SJSA1 (cell line): ENCODE results near the gene PDE11A. TPM values are rescaled to one million over a fixed set of nuclear protein-coding genes. Genes with fewer than 3 reads are reported as not detected.
A peak's percentile ranks its signal among the peaks of the same experiment; 100 is the strongest.

Source experiments
- DNase-seq, 2 experiments: peaks; one replicate each; pipeline ENCODE4 v3.0.0-alpha.2; 2015 to 2020; ENCODE audit warnings: low spot score in 2 of 2, low read depth in 1 of 2
- H3K27ac ChIP-seq: fragments of 250-450 bp; sonication (Bioruptor Pico); 2 replicates; pipeline ENCODE4 v1.5.1; 2020; ENCODE audit warnings: mild to moderate bottlenecking, moderate library complexity
- H3K27me3 ChIP-seq: fragments of 250-450 bp; sonication (Bioruptor Pico); replicated peaks from 2 replicates; pipeline ENCODE4 v1.5.1; 2020; ENCODE audit warnings: mild to moderate bottlenecking, moderate library complexity
- H3K36me3 ChIP-seq: fragments of 250-450 bp; sonication (Bioruptor Pico); 2 replicates; pipeline ENCODE4 v1.5.1; 2020; ENCODE audit warnings: mild to moderate bottlenecking
- H3K4me1 ChIP-seq: fragments of 250-450 bp; sonication (Bioruptor Pico); replicated peaks from 2 replicates; pipeline ENCODE4 v1.6.1; 2021; ENCODE audit warnings: mild to moderate bottlenecking
- H3K4me3 ChIP-seq: fragments of 250-450 bp; sonication (Bioruptor Pico); 2 replicates; pipeline ENCODE4 v1.5.1; 2020; ENCODE audit warnings: mild to moderate bottlenecking
- H3K9me3 ChIP-seq: fragments of 250-450 bp; sonication (Bioruptor Pico); replicated peaks from 2 replicates; pipeline ENCODE4 v1.5.1; 2020; ENCODE audit warnings: mild to moderate bottlenecking
- total RNA-seq: library from RNA; depleted of rRNA; stranded (reverse); fragments of >200 nt; shearing (Covaris generic); gene quantifications from 2 replicates; pipeline ENCODE4 v1.2.3, GENCODE V29; 2014

PDE11A gene
- total RNA-seq, 1 experiment from 2014 or later = 0.42 TPM

DNA sequence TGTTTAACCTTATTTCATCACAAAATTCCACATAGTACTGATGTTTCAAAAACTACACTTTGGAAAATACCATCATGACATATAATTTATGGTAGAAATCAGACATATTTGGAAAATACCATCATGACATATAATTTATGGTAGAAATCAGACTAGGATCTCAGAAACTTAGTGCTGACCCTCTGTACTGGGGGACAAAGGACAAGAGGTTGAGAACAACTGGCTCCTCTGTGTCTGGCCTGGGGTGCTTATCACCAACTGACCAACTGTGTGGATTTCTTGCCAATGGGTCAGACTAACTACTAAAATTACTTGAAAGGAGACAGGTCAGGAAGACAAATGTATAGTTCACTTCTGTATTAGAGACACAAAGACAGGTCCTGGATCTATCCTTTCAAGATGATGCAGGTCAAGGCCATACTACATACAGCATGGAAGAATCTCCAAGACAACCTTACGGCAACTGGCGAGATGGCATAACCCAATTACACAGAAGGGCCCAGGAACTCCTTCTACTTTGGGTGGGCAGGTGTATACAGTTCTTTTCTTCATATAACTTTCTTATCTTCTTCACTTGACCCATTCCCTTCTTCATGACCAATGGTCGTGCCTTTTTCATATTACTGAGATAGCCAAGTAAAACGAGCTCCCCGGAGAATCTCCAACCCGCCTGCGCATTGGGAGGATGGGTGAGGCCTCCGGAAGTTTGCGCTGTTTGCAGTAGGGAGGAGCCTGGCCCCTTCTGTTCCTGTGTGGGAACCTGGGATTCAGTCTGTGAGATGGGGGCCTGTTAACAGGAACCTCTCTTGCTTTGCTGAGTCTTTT, 389.5 kb downstream of the PDE11A start:
- Histone ChIP-seq H3K27me3 (no peaks in the 10 kb centered on the region), H3K9me3 (no peaks in the 10 kb centered on the region), H3K4me1 (peaks cover 8% of the 10 kb centered on the region), H3K27ac (no peak overlapping the region), H3K36me3 (no peaks in the 10 kb centered on the region), H3K4me3 (no peak overlapping the region)
- DNase-seq = no peak

DNA sequence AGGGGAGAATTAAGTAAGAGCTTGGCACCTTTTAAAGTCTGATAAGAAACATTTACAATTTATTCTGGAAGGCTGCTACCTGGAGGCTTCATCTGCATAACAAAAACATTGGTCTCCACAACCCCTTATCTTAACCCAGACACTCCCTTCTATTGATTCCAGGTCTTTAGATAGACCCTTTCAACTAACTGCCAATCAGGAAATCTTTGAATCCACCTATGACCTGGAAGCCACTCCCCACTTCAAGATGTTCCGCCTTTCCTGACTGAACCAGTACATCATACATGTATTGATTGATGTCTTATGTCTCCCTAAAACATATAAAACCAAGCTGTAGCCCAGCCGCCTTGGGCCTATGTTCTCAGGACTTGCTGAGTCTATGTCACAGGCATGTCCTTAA, 390.6 kb downstream of the PDE11A start:
- H3K4me3 ChIP-seq = no peak overlapping the region
- no peaks in the 10 kb centered on the region for H3K27me3 ChIP-seq
- peaks cover 8% of the 10 kb centered on the region for H3K4me1 ChIP-seq
- no peaks in the 10 kb centered on the region for H3K9me3 ChIP-seq
- H3K27ac ChIP-seq = no peak overlapping the region
- H3K36me3 ChIP-seq = no peaks in the 10 kb centered on the region
- DNase-seq = no peak

DNA sequence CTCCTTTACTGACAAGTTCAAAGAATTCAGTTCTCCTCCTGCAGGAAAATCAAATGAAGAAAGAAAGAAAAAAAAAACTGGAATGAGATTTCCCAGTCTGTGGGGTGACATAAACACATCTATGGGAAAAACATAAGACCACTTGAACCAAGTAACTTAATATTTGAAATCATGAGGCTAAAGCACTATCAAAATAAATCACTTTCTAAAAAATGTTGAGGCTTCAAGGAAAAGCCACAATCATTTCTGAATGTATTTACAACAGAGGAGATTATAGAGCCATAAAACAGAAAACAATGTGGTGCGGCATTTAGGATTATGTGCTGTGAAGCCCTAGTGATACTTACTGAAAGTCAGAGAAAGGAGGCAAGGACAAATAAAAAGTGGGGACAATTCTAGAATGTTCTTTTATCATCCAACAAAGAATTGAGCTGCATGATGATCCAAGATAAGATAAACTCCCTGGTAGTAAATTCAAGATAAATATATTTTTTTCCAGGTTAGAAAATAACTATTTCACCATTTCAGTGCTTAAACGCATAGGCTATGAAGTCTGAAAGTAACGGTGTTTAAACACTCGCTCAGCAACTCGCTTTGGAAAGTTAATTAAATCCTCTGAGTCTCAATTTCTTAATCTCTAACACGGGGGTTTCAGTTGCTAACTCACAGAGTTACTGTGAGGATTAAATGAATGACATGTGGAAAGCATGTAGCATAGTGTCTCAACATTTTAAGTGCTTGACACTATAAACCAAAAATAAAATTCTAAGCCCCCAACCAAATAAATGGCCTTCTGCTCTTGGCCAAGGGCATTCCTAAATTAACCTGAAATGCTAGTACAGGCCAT, 391.5 kb downstream of the PDE11A start:
- no peaks in the 10 kb centered on the region for H3K27me3 ChIP-seq
- no peaks in the 10 kb centered on the region for H3K36me3 ChIP-seq
- H3K4me1 ChIP-seq = peaks cover 8% of the 10 kb centered on the region
- no peaks in the 10 kb centered on the region for H3K9me3 ChIP-seq
- no peak overlapping the region for H3K27ac ChIP-seq
- no peak overlapping the region for H3K4me3 ChIP-seq
- DNase-seq = peak in 1 of 2 experiments; percentile 29

DNA sequence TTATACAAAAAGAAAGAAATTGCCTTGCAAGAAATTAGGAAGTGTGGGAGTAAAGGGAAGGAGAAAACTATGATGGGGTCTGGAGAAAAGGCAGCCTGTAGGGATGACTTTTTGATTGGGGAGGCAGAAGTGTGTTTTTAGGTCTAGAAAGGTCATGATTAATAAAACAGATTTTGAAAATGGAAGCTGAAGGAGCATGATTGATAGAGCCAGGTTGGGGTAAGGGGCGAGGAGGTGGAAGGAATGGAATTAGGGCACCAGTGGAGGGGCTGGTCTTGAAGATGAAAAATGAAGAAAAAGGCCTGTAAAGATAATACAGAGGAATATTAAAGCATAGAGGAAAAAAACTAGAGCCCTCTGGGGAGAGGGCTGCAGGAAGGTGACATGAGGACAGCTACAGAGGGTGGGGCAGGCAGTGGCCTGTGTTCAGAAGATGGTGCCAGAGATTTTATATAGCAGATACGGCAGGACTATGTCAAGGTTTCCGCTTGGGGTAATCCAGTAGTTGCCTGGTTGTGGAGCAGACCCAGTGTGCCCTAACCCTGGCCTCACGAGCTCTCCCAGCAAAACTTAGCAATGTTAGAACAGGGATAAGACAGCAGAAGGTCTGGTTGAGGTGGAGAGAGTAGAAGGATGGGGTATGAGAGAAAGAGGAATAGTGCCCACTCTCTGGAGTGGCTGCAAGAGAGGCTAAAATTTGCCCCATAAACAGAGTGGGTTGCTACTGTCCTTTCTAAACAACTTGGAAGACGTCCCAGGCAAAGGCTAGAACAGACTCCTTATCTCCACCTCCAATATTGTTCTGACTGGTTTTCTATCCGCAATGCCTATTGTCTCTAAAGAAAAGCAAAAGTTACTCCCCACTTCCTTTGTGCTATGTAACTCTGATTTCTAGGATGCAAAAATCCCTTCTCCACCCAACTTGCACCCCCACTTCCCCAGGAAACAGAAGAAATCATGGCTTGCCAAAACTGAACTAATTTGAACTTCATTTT, 392.7 kb downstream of the PDE11A start:
- no peaks in the 10 kb centered on the region for H3K9me3 ChIP-seq
- peaks cover 14% of the 10 kb centered on the region for H3K4me1 ChIP-seq
- no peak overlapping the region for H3K27ac ChIP-seq
- H3K27me3 ChIP-seq = no peaks in the 10 kb centered on the region
- no peak for DNase-seq
- no peaks in the 10 kb centered on the region for H3K36me3 ChIP-seq
- no peak overlapping the region for H3K4me3 ChIP-seq

DNA sequence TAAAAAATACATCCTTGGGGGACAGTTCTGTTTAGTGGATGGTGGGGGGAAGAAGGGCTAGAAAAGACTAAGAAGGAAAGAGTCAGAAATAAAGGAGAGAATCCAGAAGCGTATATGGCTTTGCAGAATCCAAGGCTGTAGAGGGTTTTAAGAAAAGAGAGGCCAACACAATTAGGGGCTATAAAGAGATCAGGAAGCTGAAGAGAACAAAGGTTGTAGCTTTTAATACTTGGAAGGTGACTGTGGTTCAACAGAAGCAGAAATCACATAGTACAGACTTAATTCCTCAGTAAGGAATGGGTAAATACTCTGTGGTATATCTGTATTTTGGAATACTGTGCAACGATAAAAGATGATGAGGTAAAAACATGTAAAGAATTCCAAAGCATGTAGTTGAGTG, 393.6 kb downstream of the PDE11A start:
- DNase-seq = no peak

DNA sequence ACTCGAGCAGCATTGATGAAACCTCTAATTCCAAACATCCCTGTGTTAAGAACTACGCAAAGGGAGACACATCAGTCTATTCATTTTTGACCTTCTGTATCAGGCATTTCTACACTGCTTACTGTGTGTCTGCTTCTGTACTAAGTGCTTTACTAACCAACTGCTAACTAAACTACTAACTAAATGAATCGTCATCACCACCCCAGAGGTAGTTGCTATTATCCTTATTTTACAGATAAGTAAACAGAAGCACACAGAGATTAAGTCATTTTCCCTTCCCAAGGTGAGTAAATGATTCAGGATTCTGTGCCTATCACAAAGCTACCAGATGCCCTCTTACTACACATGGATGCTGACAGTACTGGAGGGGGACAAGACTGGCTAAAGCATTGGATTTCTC, 395.9 kb downstream of the PDE11A start:
- no peaks in the 10 kb centered on the region for H3K9me3 ChIP-seq
- peaks cover 34% of the 10 kb centered on the region for H3K4me1 ChIP-seq
- H3K27ac ChIP-seq = no peak overlapping the region
- no peaks in the 10 kb centered on the region for H3K36me3 ChIP-seq
- no peak for DNase-seq
- no peaks in the 10 kb centered on the region for H3K27me3 ChIP-seq
- H3K4me3 ChIP-seq = no peak overlapping the region

More for the DNA sequence above, 393.6 kb downstream of the PDE11A start:
- Histone ChIP-seq H3K4me3 (no peak overlapping the region), H3K4me1 (peaks cover 14% of the 10 kb centered on the region), H3K9me3 (no peaks in the 10 kb centered on the region), H3K36me3 (no peaks in the 10 kb centered on the region), H3K27me3 (no peaks in the 10 kb centered on the region), H3K27ac (no peak overlapping the region)

DNA sequence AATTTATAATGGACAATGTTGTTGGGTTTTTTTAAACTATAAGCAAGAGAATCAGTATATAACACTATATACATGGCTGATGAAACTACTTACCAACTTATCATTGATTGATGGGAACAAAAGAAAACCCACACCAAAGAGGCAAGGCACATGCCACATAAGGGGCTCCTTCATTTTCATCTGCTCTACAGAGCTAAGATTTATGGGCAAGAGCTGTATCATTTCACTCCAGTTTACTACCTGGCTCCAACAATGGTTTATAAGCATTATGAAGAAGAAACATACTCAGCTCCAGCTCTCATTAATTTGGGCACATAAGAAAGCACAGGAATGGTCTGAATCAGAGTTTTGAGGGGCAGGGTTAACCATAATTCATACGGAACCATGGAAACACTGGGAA, 396.8 kb downstream of the PDE11A start:
- DNase-seq = no peak
- H3K27me3 ChIP-seq = no peaks in the 10 kb centered on the region
- H3K4me1 ChIP-seq = peaks cover 41% of the 10 kb centered on the region
- H3K27ac ChIP-seq = no peak overlapping the region
- H3K36me3 ChIP-seq = no peaks in the 10 kb centered on the region
- no peaks in the 10 kb centered on the region for H3K9me3 ChIP-seq
- no peak overlapping the region for H3K4me3 ChIP-seq

GRCh38 chr2:177675350-177675821, 397.2 kb downstream of the PDE11A start:
- Histone ChIP-seq H3K27ac (no peak overlapping the region), H3K4me3 (no peak overlapping the region), H3K36me3 (no peaks in the 10 kb centered on the region), H3K4me1 (peaks cover 44% of the 10 kb centered on the region), H3K9me3 (no peaks in the 10 kb centered on the region), H3K27me3 (no peaks in the 10 kb centered on the region)
- peak in 1 of 2 experiments; percentile 11 for DNase-seq

DNA sequence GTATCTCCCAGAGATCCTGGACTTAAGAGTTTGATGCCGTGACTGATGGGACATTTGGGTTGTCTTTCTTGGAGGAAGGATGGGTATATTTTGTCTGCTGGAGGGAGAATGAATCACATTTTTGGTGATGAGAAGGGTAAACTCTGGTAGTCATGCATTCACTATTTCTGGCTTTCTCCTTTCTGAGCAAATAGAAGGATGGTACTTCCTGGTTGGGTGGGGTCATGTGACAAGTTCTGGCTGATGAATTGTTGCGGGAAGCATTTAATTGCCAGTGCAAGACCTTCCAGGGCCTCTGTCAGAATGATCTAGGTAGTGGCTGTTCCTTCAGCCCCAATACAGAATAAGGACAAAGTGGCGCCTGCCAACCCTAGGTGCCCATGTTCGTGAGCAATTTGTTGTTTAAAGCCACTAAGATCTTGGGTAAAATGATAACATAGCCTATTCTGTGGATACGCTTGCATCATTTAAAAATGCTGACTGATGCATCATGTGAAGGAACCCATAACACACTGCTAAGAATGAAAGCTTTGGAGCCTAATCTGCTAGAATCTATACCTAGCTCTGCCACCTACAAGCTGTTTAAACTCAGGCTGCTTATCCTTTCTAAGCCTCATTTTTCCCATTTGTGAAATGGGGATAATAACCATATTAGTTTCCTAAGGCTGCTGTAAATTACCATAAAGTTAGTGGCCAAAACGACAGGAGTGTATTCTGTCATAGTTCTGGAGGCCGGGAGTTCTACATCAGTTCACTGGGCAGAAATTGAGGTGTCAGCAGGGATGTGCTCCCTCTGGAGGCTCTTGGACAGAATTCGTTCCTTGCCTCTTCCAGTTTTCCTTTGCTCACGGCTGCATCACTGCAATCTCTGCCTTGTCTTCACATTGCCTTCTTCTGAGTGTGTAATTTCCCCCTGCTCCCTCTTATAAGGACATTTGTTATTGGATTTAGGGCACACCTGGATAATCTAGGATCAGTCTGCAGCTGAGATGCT, 398.7 kb downstream of the PDE11A start:
- H3K27ac ChIP-seq = no peak overlapping the region
- no peaks in the 10 kb centered on the region for H3K9me3 ChIP-seq
- no peak overlapping the region for H3K4me3 ChIP-seq
- H3K4me1 ChIP-seq = peaks cover 42% of the 10 kb centered on the region
- H3K36me3 ChIP-seq = no peaks in the 10 kb centered on the region
- no peak for DNase-seq
- H3K27me3 ChIP-seq = no peaks in the 10 kb centered on the region

DNA sequence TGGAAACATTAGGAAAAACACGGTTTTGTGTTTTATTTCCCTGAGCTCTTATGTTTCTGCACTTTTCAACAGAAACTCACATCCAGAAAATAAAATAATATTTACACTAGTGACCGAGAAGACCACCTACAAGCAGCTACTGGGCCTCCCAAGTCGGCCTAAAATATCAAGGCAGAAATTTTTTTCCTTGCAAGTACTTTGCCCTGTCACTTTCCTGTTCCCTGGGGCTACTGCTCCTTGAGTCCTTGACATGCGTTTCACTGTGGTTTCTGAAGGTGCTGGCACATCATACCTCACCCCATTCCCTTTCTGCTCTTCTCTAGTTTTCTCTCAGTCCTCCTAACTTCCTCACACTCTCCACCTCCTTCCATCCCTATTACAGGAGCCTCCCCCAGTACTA, 400.9 kb downstream of the PDE11A start:
- no peaks in the 10 kb centered on the region for H3K9me3 ChIP-seq
- peak; percentile 67 to 86 for DNase-seq
- H3K4me3 ChIP-seq = no peak overlapping the region
- H3K27ac ChIP-seq = peak overlapping the region; percentile 69
- peaks cover 42% of the 10 kb centered on the region for H3K4me1 ChIP-seq
- no peaks in the 10 kb centered on the region for H3K36me3 ChIP-seq
- no peaks in the 10 kb centered on the region for H3K27me3 ChIP-seq

- Histone ChIP-seq H3K4me3 (no peak overlapping the region), H3K27ac (peak overlapping the region; percentile 69), H3K9me3 (no peaks in the 10 kb centered on the region), H3K27me3 (no peaks in the 10 kb centered on the region), H3K36me3 (no peaks in the 10 kb centered on the region), H3K4me1 (peaks cover 47% of the 10 kb centered on the region)
- DNase-seq = peak in 1 of 2 experiments; percentile 28
Measured at GRCh38 chr2:177670791-177671535, 401.6 kb downstream of the PDE11A start.
